ENCODE measurements around the gene COL19A1.

DNA sequence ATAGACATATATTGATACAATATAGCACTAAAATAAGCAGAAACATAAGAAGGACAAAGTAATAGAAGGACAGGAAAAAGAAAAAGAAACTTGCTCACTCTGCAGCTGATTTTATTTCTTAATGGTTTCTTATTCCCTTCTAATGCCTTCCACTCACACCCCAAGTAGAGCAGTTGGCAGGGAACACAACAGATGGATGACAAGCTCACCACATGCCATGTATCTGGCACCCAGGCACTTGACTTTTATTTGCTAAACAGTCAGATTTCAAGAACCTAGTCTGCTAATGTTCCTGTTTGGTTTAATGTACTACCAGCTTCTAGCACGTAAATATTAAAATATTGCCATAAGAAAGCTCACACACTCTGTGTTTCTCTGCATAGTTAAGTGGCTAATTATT is 87.1 kb downstream of the COL19A1 start:
- TF ChIP-seq CTCF (IDR thresholded peaks at IDR 0.05) = no peak
- no peak for TF ChIP-seq EP300 (IDR thresholded peaks at IDR 0.05)
- no peak for TF ChIP-seq POLR2AphosphoS5 (IDR thresholded peaks at IDR 0.05)
- no peak for TF ChIP-seq POLR2A (IDR thresholded peaks at IDR 0.05)

Data from sigmoid colon (tissue), 4 donors.